NCI-H510A treated with DMSO at 0.1 percent for 48 hours (cell line): Measurements from ENCODE around the gene ACSM3.
A peak's percentile ranks its signal among the peaks of the same experiment; 100 is the strongest.
"Not testable (repeated sequence)": the region's sequence is repeated elsewhere in the genome, so short reads cannot be mapped to it uniquely, and the experiment has no call there.

Source experiments
- DNase-seq: peaks from one replicate; lab custom pipeline; 2025; lab: John Stamatoyannopoulos, UW

The ACSM3 gene

GRCh38 chr16:20763461-20764232, at the start of gene ACSM3:
Gene ACSM3 (plus strand): TSS chr16:20764014. CDS start chr16:20770035, 6,021 bp downstream.
- DNase-seq = no peak

- DNase-seq = not testable (repeated sequence)
Measured at GRCh38 chr16:20717718-20718117, 46.1 kb upstream of the ACSM3 start.

GRCh38 chr16:20720251-20720650, 43.6 kb upstream of the ACSM3 start:
- DNase-seq = no peak

- DNase-seq = no peak
Measured at GRCh38 chr16:20726661-20727060, 37.2 kb upstream of the ACSM3 start.

GRCh38 chr16:20727181-20727580, 36.6 kb upstream of the ACSM3 start:
- DNase-seq = no peak

GRCh38 chr16:20729141-20729540, 34.7 kb upstream of the ACSM3 start:
- no peak for DNase-seq

DNA sequence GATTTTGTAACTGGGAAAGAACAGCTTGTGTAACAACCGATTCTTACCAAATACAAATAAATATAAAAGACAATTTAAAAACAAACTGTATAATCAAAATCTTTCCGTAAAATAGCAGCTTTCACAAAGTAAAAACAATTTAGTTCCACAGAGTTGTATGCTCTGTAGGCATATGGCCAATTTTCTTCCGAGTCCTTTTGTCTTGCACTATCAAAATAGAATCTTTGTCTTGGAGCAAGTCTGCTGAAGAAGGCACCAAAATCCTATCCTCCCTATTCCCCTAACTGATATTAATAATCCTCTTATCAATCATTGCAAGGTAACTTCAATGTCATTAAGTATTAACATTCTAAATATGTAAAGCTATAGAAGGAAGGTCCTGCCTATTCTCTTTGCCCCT, 29.8 kb upstream of the ACSM3 start:
- no peak for DNase-seq

- no peak for DNase-seq
Measured at GRCh38 chr16:20734782-20735181, 29.0 kb upstream of the ACSM3 start.

DNA sequence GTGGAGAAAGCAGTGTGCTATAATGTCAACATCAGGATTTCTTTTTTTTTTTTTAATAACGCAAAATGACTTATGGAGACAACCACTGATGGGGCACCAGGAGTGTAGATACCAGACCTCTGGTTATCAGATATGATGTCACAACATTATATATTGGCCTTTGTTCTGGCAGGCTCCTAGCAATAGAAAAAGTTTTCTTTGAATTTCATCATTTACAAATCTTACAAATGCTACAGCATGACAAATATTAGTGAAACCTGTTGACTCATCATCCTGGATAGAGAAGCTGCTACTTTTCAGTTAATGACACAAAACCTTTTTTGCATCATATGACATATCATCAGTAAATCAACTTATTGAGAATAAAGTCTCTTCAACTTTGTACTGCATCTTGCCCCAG, 28.3 kb upstream of the ACSM3 start:
- DNase-seq = no peak

DNA sequence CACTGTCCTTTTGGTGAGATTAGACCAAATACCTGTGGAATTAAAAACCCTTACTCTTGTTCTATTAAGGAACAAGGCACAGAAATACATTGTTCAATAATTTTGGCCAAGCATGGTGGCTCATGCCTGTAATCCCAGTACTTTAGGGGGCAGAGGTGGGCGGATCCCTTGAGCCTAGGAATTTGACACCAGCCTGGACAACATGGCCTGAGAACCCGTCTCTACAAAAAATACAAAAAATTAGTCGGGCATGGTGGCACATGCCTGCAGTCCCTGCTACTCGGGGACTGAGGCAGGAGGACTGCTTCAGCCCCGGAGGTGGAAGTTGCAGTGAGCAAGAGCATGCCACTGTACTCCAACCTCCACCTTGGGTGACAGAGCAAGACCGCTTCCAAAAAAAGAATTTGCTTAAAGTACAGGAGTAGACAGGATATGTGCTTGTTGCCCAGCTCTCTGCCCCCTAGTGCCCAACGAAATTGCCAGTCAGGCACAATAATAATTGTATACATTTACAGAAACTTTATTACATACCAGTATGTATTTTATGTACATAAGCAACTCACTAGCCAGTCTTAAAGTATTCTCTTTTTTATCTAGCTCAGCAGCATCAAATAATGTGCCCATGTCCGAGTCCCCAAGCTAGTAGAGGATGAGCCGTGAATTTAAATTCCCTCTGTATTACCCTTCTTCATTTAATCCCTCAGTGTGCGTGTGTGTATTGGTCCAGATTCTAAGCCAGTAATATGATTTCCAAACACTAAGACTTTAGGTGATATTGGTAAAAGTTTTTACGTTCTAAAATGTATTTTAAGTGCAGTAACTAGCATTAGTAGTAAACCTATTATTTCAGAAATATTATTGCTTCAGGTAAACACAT, 23.6 kb upstream of the ACSM3 start:
- DNase-seq = peak; percentile 20

DNA sequence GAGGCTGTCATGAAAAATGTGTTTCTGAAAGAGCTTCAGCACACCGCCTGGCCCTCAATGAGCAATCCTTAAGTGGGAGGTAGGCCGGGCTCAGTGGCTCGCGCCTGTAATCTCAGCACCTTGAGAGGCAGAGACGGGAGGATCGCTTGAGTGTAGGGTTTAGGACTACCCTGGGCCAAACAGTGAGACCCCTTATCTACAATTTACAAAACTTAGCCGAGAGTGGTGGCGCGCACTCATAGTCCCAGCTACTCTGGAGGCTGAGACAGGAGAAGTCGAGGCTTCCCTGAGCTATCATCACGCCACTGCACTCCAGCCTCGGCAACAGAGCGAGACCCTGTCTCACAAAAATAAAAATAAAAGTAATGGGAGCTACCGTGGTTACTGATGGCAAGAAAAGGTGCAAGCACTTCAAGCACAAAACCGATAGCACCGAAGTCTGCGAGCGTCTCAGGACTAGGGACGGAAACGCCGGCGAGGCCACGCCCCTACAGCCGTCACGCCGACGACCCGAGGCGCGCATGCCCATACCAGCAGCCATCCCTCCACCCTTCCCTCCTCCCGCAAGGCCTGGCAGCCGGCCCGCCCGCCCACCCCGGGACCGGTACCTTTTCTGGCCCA, 22.8 kb upstream of the ACSM3 start:
- peak; percentile 85 for DNase-seq

- peak; percentile 94 for DNase-seq
Measured at GRCh38 chr16:20741554-20742285, 22.1 kb upstream of the ACSM3 start, which contains the start of gene THUMPD1. Gene THUMPD1 (minus strand): TSS chr16:20741818. CDS start chr16:20741739, 79 bp downstream.

DNA sequence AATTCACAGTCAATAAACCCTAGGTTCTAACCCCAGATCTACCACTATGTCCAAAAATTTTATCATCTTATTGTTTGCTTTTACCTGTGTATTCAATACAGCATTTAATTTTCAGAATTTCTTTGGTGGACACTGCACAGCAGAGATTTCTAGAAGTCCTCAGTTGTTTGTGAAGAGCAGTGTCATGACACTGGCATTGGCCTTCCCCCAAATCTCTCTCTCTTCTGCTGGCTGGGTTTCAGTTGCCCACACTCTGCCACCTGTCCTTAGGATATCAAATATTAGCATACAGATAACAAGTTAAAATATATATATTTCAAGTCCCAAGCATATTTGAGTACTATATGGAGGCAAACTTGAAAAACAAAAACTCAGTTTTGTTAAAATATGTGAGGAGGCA, 20.2 kb upstream of the ACSM3 start:
- no peak for DNase-seq

DNA sequence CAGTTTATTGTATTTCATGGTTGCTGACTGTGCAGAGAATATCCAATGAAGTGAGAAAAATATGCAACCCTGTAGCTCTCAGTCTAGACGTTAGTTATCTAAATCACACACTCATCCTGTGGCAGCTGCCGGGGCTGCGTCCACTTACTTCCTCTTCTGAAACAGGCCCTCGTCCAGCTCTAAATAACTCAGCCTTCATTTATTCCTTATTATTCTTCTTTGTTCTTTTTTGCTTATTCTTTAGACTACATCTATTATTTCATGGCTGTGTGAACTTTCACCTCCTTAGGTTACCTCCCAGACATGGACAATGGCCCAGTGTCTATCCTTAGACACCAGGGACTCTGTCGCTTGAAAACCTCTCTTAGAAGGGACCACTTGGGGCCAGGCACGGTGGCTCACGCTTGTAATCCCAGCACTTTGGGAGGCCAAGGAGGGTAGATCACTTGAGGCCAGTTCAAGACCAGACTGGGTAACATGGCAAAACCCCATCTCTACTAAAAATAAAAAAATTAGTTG, 18.8 kb upstream of the ACSM3 start:
- no peak for DNase-seq

- no peak for DNase-seq
Measured at GRCh38 chr16:20746461-20746860, 17.4 kb upstream of the ACSM3 start.

GRCh38 chr16:20747030-20747816, 16.6 kb upstream of the ACSM3 start:
- DNase-seq = no peak

GRCh38 chr16:20749474-20749873, 14.3 kb upstream of the ACSM3 start:
- DNase-seq = no peak

DNA sequence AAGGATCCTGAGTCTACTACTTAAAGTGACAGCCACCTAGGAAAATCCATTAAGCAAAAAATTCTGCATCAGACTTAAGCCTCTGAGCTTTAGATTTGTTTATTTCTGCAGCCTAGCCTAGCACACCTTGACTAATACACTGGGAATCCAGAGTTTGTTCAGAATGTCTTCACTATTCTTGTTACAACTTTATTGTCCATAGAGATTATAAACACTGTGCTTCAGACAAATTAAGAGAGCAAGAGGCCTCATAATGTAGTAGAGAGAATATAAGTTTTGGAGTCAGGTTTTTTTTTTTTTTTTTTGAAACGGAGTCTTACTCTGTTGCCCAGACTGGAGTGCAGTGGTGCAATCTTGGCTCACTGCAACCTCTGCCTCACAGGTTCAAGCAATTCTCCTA, 13.3 kb upstream of the ACSM3 start:
- no peak for DNase-seq

DNA sequence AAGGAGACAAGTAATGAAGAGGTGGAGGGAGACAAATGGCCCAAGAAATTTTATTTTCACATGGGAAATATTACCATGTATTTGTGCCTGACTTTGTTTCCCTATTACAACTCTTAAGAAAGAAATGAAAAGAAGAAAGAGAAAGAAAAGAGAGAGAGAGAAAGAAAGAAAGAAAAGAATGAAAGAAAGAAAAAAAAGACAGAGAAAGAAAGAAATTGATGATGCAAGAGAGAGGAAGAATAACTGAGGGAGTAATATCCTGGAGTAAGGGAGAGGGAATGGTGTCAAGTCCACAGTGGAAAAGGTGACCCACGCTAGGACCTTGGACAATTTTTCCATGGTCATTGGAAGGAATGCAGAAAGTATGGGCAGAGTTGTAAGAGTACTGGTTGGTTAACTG, 10.1 kb upstream of the ACSM3 start:
- DNase-seq = no peak

- no peak for DNase-seq
Measured at GRCh38 chr16:20755238-20755637, 8.6 kb upstream of the ACSM3 start.

DNA sequence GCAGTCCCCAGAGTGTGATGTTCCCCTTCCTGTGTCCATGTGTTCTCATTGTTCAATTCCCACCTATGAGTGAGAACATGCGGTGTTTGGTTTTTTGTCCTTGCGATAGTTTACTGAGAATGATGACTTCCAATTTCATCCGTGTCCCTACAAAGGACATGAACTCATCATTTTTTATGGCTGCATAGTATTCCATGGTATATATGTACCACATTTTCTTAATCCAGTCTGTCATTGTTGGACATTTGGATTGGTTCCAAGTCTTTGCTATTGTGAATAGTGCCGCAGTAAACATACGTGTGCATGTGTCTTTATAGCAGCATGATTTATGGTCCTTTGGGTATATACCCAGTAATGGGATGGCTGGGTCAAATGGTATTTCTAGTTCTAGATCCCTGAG, 8.0 kb upstream of the ACSM3 start:
- DNase-seq = not testable (repeated sequence)
